Stimulated activated memory B cell treated with anti-CD40 and anti-IgM and Interleukin-4, amounts not matched to agents 10 μg/mL and 1 μg/mL and 100 μg/mL, for 72 hours (primary cell): ENCODE measurements around the gene SELENOV.
A peak's percentile ranks its signal among the peaks of the same experiment; 100 is the strongest.

Experiments used
- ATAC-seq: fragments of 150-1000 bp; cut with Tn5 transposase; 2 replicates; pipeline ENCODE4 v1.10.0; 2021
- H3K27ac Mint-ChIP-seq: one replicate; pipeline ENCODE4 v1.8.0; 2022; ENCODE audit warnings: mild to moderate bottlenecking, mixed read lengths
- H3K27me3 Mint-ChIP-seq: one replicate; pipeline ENCODE4 v1.8.0; 2022; ENCODE audit warnings: mixed read lengths
- H3K36me3 Mint-ChIP-seq: one replicate; pipeline ENCODE4 v1.8.0; 2022; ENCODE audit warnings: mixed read lengths
- H3K4me1 Mint-ChIP-seq: one replicate; pipeline ENCODE4 v1.8.0; 2022; ENCODE audit warnings: mixed read lengths
- H3K4me3 Mint-ChIP-seq: one replicate; pipeline ENCODE4 v1.8.0; 2022; ENCODE audit warnings: mild to moderate bottlenecking, moderate library complexity, mixed read lengths
- H3K9me3 Mint-ChIP-seq: one replicate; pipeline ENCODE4 v1.8.0; 2022; ENCODE audit warnings: mixed read lengths

Gene SELENOV

DNA sequence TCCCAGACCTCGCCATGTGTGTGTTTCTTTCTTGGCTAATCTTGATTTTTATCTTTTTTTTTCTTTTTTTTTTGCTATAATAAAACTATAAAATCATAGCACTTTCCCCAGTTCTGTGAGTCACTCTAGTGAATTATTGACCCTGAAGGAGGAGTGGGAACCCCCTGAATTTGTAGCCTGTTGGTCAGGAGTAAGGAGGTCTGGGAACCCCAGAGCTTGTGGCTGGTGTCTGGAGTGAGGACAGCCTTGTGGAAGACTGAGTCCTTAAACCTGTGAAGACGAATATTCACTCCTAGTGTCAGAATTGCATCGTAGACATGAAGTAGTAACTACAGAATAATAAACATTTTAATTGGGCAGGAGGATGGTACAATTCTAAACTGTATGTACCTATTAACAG is 10.3 kb downstream of the SELENOV start:
- no peak overlapping the region for H3K4me3 Mint-ChIP-seq
- no peak for ATAC-seq
- H3K36me3 Mint-ChIP-seq: peaks cover 5% of the 10 kb centered on the region
- peaks cover 5% of the 10 kb centered on the region for H3K4me1 Mint-ChIP-seq
- no peaks in the 10 kb centered on the region for H3K9me3 Mint-ChIP-seq
- H3K27me3 Mint-ChIP-seq: no peaks in the 10 kb centered on the region
- no peak overlapping the region for H3K27ac Mint-ChIP-seq

DNA sequence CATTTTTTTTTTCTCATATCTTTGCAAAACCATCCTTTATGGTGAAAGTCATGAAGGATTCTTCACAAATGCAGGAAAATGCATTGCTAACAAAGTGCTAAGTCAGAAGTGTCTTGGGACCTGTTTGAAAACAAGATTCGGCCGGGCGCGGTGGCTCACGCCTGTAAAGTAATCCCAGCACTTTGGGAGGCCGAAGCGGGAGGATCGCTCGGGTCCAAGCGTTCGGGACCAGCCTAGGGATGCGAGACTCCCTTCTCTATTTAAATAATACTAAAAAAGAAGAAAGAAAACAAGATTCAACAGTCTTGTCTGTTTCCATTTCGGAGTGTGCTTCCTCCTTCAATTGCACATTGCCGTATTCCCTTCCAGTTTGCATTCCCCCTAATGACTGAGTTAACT is 16.9 kb downstream of the SELENOV start:
- Mint-ChIP-seq H3K27ac (peak overlapping the region; percentile 72), H3K36me3 (peaks cover 5% of the 10 kb centered on the region), H3K4me1 (peaks cover 25% of the 10 kb centered on the region), H3K9me3 (no peaks in the 10 kb centered on the region), H3K27me3 (no peaks in the 10 kb centered on the region), H3K4me3 (peak overlapping the region; percentile 94)
- ATAC-seq: no peak

DNA sequence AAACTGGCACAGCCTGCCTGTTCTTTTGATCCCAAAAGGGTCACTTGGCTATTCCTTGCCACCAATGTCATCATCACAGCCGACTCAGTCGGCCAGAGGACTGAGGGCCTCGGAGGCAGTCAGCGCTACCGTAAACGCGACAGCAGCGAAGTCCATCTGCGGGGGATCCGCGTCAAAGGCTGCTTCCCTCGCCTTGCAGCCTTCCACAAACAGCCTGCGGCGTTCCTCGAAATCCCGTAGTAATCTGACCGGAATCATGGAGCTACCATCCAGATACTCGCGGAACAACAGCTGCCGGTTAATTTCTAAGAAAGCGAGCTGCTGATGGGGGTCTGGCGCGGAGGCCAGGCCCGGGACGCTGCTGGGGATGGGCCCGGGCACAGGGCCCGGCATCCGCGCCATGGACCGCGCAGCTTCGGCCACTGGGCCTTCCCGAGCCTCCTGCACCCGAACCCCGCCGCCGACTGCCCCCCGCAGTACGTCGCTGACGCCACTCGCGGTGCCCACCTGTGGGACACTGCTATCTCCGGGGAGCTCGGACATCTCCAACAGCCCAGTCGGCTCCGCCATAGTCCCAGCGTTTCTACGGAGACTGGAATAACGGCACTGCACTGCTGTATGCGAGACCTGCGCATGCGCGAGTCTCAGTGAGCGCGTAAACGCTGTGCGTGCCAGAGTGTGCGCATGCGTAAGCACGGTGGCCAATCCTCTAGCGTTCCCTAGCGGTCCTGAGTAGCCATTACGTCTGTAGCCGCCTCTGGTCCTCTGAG is 17.5 kb downstream of the SELENOV start, which contains the start of gene EID2B:
EID2B (minus strand) TSS at position 620 of the 770 bp plus-strand sequence; CDS start at position 570, 50 bp downstream.
- Mint-ChIP-seq H3K4me3 (peak within 1 kb of the TSS; percentile 94), H3K27ac (peak within 1 kb of the TSS; percentile 72)

DNA sequence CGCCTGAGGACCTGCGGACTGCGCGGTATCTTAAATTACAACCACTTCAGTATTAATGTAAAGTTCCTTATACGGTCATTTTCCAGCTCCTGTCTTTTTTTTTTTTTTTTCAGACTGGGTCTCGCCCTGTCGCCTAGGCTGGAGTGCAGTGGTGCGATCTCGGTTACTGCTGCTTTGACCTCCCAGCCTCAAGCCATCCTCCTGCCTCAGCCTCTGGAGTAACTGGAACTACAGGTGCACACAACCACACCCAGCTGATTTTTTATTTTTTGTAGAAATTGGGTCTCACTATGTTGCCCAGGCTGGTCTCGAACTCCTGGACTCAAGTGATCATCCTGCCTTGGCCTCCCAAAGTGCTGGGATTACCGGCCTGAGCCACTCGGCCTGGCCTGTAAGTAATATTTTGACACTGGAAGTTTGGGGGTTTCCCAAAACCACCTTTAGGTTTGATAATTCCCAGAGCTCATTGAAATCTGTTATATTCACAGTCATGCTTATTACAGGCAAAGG is 18.1 kb downstream of the SELENOV start:
- peaks cover 36% of the 10 kb centered on the region for H3K4me1 Mint-ChIP-seq
- peak overlapping the region; percentile 72 for H3K27ac Mint-ChIP-seq
- H3K9me3 Mint-ChIP-seq: no peaks in the 10 kb centered on the region
- peaks cover 5% of the 10 kb centered on the region for H3K36me3 Mint-ChIP-seq
- no peaks in the 10 kb centered on the region for H3K27me3 Mint-ChIP-seq
- peak; percentile 42 for ATAC-seq
- peak overlapping the region; percentile 94 for H3K4me3 Mint-ChIP-seq

More for the DNA sequence above, 17.5 kb downstream of the SELENOV start, which contains the start of gene EID2B:
- H3K27me3 Mint-ChIP-seq: no peaks in the 10 kb centered on the region
- H3K4me1 Mint-ChIP-seq: peaks cover 31% of the 10 kb centered on the region
- H3K36me3 Mint-ChIP-seq: peaks cover 5% of the 10 kb centered on the region
- no peaks in the 10 kb centered on the region for H3K9me3 Mint-ChIP-seq
- peak; percentile 94 for ATAC-seq

DNA sequence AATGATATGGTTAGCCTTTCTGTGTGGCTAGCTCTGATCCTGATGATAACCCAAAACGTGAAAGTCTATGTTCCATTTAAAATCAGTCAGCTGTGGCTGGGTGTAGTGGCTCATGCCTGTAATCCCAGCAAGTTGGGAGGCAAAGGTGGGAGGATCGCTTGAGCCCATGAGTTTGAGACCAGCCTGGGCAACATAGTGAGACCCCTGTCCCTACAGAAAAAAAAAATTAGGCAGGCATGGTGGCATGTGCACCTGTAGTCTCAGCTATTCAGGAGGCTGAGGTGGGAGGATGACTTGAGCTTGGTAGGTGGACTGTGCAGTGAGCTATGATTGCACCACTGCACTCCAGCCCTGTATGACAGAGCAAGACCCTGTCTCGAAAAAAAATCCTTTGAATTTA is 18.9 kb downstream of the SELENOV start:
- H3K36me3 Mint-ChIP-seq: peaks cover 5% of the 10 kb centered on the region
- H3K9me3 Mint-ChIP-seq: no peaks in the 10 kb centered on the region
- no peak for ATAC-seq
- H3K27ac Mint-ChIP-seq: no peak overlapping the region
- peaks cover 40% of the 10 kb centered on the region for H3K4me1 Mint-ChIP-seq
- H3K4me3 Mint-ChIP-seq: no peak overlapping the region
- no peaks in the 10 kb centered on the region for H3K27me3 Mint-ChIP-seq

DNA sequence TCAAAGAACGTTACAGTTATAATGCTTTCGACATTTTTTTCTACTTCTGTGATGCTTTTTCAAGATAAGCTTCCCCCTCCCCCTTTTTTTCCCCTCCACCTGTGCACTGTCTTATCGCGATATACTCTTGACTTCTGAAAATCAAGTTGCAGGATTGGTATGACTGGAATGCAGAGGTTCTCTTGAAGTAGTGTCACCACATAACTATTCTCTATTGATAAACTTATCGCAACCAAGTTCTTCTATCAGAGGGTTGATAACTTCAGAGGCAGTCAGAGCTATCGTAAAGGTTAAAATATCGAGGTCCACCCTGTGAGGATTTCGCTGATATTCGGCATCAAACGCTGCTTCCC is 24.2 kb downstream of the SELENOV start:
- Mint-ChIP-seq H3K4me3 (peak overlapping the region; percentile 96), H3K36me3 (peaks cover 5% of the 10 kb centered on the region), H3K9me3 (no peaks in the 10 kb centered on the region), H3K27ac (peak overlapping the region; percentile 82), H3K27me3 (no peaks in the 10 kb centered on the region), H3K4me1 (peaks cover 51% of the 10 kb centered on the region)
- peak; percentile 1 for ATAC-seq

DNA sequence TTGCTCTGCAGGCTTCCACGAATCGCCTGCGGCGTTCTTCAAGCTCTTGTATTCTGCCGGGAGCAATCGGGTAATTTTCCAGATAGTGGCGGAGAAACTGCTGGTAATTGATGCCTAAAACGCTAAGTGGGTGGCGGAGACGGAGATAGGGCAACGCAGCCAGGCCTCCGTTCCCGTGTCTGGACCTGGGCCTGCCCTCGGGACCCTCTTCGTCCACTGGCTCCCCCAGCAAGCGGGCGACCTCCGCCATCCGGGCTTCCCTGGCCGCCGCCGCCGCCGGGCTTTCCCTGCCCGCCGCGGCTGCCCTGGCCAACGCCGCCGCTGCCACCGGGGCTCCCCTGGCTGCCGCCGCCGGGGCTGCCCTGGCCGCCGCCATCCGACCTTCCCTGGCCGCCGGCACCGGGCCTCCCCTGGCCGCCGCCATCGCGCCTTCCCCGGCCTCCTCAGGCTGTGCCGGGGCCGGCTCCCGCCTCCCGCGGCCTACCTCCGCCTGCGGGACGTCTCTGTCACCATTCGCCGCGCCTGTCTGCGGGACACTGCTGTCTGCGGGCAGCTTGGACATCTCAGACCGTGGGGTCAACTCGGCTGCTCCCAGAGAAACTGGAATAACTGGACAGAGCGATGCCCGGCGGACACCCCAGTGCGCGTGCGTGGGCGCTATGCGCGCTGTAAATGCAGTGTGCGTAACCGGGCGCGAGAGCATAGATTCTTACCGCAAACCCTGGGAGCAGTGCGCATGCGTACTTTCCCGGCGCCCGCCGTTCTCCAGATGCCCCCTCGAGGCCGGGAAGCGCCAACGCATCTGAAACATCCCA is 24.8 kb downstream of the SELENOV start, which contains the start of gene EID2:
EID2 (minus strand) TSS at position 644 of the 815 bp plus-strand sequence; CDS start at position 562, 82 bp downstream.
- Mint-ChIP-seq H3K4me1 (peaks cover 51% of the 10 kb centered on the region), H3K27me3 (no peaks in the 10 kb centered on the region), H3K4me3 (peak within 1 kb of the TSS; percentile 96), H3K36me3 (peaks cover 5% of the 10 kb centered on the region), H3K27ac (peak within 1 kb of the TSS; percentile 82), H3K9me3 (no peaks in the 10 kb centered on the region)
- ATAC-seq: peak; percentile 95

DNA sequence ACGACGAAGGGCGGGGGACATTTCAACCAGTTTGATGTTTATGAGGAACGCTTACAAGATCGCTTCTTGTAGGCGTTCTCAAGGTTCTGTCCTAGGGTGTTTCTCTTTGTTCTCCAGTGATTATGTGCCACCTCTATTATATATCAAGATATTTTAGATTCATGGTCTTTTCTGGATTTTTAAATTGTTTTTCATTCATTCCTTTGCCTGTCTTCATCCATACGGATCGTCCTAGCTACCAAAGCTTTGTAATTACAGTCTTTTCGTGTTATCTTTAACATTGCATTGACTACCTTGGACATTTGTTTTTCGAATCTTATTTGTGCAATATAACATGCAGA is 25.4 kb downstream of the SELENOV start:
- ATAC-seq: no peak
- no peaks in the 10 kb centered on the region for H3K27me3 Mint-ChIP-seq
- H3K36me3 Mint-ChIP-seq: peaks cover 5% of the 10 kb centered on the region
- peak overlapping the region; percentile 96 for H3K4me3 Mint-ChIP-seq
- H3K27ac Mint-ChIP-seq: peak overlapping the region; percentile 82
- H3K9me3 Mint-ChIP-seq: no peaks in the 10 kb centered on the region
- peaks cover 50% of the 10 kb centered on the region for H3K4me1 Mint-ChIP-seq

DNA sequence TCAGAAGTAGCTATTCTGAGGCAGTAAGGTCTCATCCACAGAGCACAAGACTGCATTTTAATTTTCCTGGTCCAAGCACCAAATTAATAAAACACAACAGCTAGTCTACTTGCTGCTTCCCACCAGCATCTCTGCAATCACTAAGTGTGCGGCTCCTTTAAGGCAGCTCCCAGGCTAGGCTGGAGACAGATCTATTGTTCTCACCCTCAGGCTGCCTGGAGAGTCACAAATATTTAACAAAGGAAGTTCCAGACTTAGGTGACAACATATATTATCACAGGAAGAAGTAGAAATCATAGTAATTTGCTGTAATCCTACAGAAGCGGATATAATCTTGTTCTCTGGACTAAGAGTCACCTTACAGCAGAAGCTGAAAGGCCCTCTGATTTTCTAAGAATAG is 27.3 kb downstream of the SELENOV start:
- no peaks in the 10 kb centered on the region for H3K27me3 Mint-ChIP-seq
- H3K4me1 Mint-ChIP-seq: peaks cover 37% of the 10 kb centered on the region
- no peak for ATAC-seq
- H3K36me3 Mint-ChIP-seq: no peaks in the 10 kb centered on the region
- no peaks in the 10 kb centered on the region for H3K9me3 Mint-ChIP-seq
- H3K27ac Mint-ChIP-seq: peak overlapping the region; percentile 88
- no peak overlapping the region for H3K4me3 Mint-ChIP-seq

DNA sequence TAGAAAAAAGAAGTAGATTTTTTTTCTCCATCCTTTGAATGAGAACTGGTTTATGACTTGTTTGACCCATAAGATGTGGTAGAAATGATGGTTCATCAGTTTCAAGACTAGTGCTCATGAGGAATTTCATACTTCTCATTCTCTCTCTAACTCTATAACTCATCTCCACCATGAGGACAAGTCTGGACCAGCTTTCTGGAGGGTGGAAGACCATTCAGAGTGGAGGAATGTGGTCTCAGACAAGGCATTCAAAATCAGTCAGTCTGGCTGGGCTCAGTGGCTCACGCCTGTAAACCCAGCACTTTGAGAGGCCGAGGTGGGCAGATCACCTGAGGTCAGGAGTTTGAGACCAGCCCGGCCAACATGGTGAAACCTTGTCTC is 28.5 kb downstream of the SELENOV start:
- Mint-ChIP-seq H3K27ac (no peak overlapping the region), H3K4me1 (peaks cover 24% of the 10 kb centered on the region)

DNA sequence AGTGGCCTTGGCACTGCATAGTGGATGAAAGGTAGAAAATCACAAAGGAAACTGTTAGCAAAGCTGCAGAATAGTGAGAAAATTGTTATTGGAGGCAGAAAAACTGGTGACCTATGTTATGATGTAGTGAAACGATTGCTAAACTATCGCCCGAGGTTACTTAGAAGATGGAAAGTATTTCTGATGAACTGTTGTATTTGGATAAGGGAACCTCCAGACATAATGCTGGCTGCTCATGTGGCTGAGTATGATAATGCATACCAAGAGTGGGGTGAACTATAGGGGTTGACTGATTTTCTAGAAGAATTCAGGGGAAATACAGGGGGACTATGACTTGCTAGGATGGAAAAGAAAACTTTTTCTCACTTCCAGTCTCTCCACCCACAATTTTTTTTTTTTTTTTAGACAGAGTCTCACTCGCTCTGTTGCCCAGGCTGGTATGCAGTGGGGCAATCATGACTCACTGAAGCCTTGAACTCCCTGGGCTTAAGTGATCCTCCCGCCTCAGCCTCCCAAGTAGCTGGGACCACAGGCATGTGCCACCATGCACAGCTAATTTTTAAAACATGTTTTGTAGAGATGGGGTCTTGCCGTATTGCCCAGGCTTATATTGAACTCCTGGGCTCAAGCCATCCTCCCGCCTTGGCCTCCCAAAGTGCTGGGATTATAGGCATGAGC is 29.4 kb downstream of the SELENOV start:
- Mint-ChIP-seq H3K4me3 (no peak overlapping the region), H3K9me3 (no peaks in the 10 kb centered on the region), H3K27me3 (no peaks in the 10 kb centered on the region), H3K36me3 (no peaks in the 10 kb centered on the region), H3K4me1 (peaks cover 15% of the 10 kb centered on the region), H3K27ac (no peak overlapping the region)
- no peak for ATAC-seq

More for the DNA sequence above, 28.5 kb downstream of the SELENOV start:
- Mint-ChIP-seq H3K36me3 (no peaks in the 10 kb centered on the region), H3K27me3 (no peaks in the 10 kb centered on the region), H3K9me3 (no peaks in the 10 kb centered on the region), H3K4me3 (no peak overlapping the region)
- ATAC-seq: no peak

DNA sequence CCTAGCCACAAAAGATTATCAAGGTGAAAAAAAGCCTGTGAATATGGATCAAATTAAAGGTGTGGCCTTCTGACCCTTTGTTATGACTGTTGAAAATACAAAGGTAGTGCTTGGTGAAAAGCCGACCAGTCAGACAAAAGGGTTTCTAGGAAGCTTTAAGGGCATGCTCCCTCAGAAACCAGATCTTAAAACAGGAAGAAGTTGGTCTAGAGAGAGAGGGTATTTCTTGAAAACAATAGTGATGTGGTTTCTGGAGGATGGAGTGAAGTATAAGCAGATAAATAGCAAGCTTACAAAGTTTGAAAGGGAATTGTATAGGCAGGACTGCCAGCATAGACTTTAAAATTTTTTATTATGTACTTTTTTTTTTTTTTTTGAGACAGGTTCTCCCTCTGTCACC is 30.0 kb downstream of the SELENOV start:
- ATAC-seq: no peak
- Mint-ChIP-seq H3K27me3 (no peaks in the 10 kb centered on the region), H3K4me3 (no peak overlapping the region), H3K36me3 (no peaks in the 10 kb centered on the region), H3K4me1 (peaks cover 15% of the 10 kb centered on the region), H3K9me3 (no peaks in the 10 kb centered on the region), H3K27ac (no peak overlapping the region)

DNA sequence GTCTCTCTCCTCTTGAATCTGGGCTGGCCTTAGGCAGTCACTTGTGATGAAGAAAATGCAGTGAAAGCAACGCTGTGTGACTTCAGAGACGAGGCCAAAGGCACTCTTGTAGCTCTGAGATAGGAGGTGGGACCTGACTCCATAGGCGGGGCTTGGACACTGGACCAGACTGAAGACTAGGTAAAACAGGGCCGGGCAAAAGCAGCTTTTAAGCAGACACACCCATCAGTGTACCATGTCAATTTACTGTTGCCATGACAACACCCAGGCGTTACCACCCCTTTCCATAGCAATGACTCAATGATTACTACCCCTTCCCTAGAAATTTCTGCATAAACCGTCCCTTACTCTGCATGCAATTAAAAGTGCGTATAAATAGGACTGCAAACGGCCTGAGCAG is 31.7 kb downstream of the SELENOV start:
- H3K27me3 Mint-ChIP-seq: no peaks in the 10 kb centered on the region
- no peak overlapping the region for H3K4me3 Mint-ChIP-seq
- H3K9me3 Mint-ChIP-seq: no peaks in the 10 kb centered on the region
- ATAC-seq: no peak
- H3K27ac Mint-ChIP-seq: no peak overlapping the region
- H3K36me3 Mint-ChIP-seq: no peaks in the 10 kb centered on the region
- peaks cover 17% of the 10 kb centered on the region for H3K4me1 Mint-ChIP-seq

DNA sequence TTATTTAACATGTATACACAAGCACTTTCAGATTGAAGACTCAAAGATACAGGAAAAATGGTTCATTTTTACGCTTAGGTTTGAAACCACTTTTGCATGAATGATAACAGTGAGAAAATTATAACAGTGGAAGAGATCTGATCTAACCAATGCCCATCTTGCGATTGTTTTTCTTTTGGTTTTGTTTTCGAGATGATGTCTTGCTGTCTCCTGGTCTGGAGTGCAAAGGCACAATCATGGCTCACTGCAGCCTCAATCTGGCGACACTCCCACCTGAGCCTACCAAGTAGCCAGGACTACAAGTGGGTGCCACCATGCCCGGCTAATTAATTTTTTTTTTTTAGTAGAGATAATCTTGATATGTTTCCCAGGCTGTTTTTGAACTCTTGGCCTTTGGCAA is 35.3 kb downstream of the SELENOV start:
- Mint-ChIP-seq H3K9me3 (no peaks in the 10 kb centered on the region), H3K27me3 (no peaks in the 10 kb centered on the region), H3K27ac (no peak overlapping the region), H3K4me3 (no peak overlapping the region), H3K4me1 (peaks cover 25% of the 10 kb centered on the region), H3K36me3 (no peaks in the 10 kb centered on the region)
- ATAC-seq: no peak

DNA sequence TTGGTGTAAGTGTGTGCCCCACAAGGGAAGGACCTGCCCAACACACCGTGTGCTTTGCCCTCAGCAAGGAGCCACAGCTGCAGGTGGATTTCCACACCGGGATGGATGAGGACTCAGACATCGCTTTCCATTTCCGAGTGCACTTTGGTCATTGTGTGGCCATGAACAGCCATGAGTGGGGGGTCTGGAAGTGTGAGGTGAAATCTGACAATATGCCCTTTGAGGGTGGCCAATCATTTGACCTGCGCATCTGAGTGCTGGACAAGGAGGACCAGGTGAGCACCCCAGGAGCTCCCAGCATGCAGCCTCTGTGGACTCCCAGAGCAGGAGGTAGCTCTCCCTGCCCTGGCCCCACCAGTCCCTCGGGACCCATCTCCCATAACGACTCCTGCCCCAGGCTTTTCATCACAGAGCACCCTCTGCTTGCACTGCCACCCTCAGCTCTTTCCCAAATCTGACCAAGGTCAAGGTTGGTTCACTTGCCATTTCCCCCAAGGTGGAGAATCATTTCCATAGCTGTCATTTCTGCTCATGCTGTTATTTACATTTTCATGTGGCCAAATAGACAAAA is 38.2 kb downstream of the SELENOV start:
- Mint-ChIP-seq H3K27ac (peak overlapping the region; percentile 7), H3K27me3 (no peaks in the 10 kb centered on the region)
- no peak for ATAC-seq

More for the DNA sequence above, 38.2 kb downstream of the SELENOV start:
- peaks cover 40% of the 10 kb centered on the region for H3K4me1 Mint-ChIP-seq
- H3K36me3 Mint-ChIP-seq: no peaks in the 10 kb centered on the region
- no peak overlapping the region for H3K4me3 Mint-ChIP-seq
- H3K9me3 Mint-ChIP-seq: no peaks in the 10 kb centered on the region
